LNCaP clone FGC (cell line): ENCODE measurements around the gene CFHR5.
"Not testable (repeated sequence)": the region's sequence is repeated elsewhere in the genome, so short reads cannot be mapped to it uniquely, and the experiment has no call there.

Experiments used
- DNase-seq: peaks from one replicate; pipeline ENCODE4 v3.0.0-alpha.2; 2011; ENCODE audit warnings: low read depth
- H3K4me3 ChIP-seq: 2 replicates; pipeline ENCODE4 v1.5.1; 2011; ENCODE audit warnings: mild to moderate bottlenecking, low read depth, low read length, control low read depth
- CTCF ChIP-seq: IDR thresholded peaks from 2 replicates; pipeline ENCODE4 v1.5.1; 2012; ENCODE audit warnings: mild to moderate bottlenecking; ENCODE audit not compliant: control insufficient read depth, insufficient read depth; ENCODE audit errors: extremely low read depth

Gene CFHR5

DNA sequence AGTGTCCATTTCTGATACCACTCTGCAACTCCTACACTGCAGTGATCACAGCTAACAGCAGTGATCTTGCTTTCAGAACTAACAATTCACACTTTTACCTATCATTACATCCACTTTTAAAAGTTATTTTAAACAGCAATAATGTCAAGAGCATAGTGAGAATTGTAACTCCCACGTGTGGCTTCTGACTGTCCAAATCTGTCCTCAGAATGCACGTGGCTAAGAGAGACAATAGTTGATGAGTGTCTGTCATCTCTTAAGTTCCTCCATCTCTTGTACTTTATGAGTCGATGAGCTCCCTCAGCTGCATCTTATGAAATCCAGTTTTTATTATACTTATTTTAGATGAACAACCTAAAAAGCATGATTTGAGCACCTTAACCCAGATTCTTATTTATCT lies 16.5 kb upstream of the CFHR5 start:
- H3K4me3 ChIP-seq, result no peak overlapping the region
- no peak for TF ChIP-seq CTCF
- no peak for DNase-seq

DNA sequence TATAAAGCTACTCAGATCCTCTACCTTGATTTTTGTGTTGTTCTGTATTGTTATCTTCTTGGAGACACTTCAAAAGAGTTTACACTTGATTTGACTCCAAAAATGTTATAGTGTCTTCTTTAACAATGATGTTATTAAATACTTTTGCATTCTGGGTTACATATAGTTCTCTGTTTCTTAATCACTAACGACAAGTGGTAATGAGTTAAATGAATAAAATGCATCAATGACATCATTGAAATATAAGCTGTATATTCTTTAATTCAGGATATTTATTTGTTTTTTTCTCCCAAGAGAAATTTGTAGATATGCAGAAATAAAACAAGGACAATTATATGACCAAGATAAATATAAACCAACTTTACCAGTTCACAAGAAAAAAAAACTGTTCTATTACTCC lies 7.2 kb upstream of the CFHR5 start:
- H3K4me3 ChIP-seq, result no peak overlapping the region
- no peak for TF ChIP-seq CTCF
- DNase-seq, result no peak

GRCh38 chr1:196976278-196976677 lies 1.1 kb upstream of the CFHR5 start:
- H3K4me3 ChIP-seq, result no peak overlapping the region
- no peak for TF ChIP-seq CTCF
- DNase-seq, result no peak

DNA sequence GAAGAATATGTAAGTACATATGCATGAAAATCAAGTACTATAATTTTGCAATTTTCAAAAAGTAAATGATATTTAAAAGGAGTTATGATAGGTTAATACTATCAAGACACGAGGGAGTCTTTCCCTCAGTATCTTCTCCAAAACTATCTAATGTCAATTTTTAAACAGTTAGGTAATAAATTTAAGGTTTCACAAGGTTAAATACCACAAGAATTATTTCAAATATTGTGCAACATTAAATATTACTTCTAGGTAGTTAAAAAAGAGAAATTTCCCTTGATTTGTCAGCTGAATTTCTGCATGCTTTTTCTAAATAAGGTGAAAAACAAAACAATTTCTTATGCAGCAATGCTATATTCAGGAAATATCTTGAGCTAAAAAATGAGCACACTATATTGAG lies 3.5 kb downstream of the CFHR5 start:
- TF ChIP-seq CTCF, result no peak
- no peak for DNase-seq
- H3K4me3 ChIP-seq, result no peak overlapping the region

GRCh38 chr1:196982247-196982646 lies 4.9 kb downstream of the CFHR5 start:
- not testable (repeated sequence) for H3K4me3 ChIP-seq, DNase-seq

DNA sequence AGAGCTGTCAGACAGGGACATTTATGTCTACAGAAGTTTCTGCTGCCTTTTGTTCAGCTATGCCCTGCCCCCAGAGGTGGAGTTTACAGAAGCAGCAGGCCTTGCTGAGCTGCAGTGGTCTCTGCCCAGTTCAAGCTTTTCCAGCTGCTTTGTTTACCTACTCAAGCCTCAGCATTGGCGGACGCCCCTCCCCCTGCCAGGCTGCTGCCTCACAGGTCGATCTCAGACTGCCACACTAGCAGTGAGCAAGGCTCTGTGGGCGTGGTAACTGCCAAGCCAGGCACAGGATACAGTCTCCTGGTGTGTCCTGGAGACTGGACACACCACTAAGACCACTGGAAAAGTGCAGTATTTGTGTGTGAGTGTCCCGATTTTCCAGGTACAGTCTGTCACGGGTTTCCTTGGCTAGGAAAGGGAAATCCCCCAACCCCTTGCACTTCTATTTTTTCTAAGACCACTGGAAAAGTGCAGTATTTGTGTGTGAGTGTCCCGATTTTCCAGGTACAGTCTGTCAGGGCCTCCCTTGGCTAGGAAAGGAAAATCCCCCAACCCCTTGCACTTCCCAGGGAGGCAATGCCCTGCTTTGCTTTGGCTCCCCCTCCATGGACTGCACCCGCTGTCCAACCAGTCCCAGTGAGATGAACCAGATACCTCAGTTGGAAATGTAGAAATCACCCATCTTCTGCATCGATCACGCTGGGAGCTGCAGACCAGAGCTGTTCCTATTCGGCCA lies 14.7 kb downstream of the CFHR5 start:
- H3K4me3 ChIP-seq, result peak overlapping the region; percentile 29
- DNase-seq, result peak; percentile 58

DNA sequence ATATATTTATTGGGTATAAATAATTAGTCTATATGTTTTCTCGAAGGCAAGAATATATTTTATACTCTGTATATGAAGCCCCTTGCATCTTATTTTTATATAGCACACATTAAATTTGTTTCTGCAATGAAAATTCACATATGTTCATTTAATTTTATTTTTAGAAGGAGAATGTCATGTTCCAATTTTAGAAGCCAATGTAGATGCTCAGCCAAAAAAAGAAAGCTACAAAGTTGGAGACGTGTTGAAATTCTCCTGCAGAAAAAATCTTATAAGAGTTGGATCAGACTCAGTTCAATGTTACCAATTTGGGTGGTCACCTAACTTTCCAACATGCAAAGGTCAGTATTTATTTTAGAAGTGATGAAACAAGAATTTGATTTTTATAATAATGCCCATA lies 16.6 kb downstream of the CFHR5 start:
- no peak for TF ChIP-seq CTCF
- DNase-seq, result no peak
- no peak overlapping the region for H3K4me3 ChIP-seq

DNA sequence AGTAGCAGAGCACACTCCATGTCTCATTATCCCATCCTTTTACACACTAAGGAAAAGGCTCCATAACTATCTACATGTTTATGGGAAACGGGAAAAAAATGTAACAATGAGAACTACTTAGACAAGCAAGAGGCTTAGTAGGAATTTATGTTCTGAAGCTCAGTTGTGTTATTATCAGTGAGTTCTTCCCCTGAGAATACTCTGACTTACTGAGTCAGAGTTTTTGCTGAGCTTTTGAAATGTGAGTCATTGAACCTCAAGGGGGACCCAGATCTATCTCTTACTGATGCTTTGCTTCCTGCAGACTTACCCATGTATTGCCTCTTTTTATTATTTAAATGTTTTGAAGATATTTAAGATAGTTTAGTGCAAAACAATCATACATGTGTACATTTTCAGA lies 20.1 kb downstream of the CFHR5 start:
- no peak overlapping the region for H3K4me3 ChIP-seq
- no peak for TF ChIP-seq CTCF
- DNase-seq, result no peak
